Glomerular endothelial cell (primary cell): ENCODE data around the gene RHOB. TPM values are rescaled to one million over a fixed set of nuclear protein-coding genes. Genes with fewer than 3 reads are reported as not detected.
"Not testable (repeated sequence)": the region's sequence is repeated elsewhere in the genome, so short reads cannot be mapped to it uniquely, and the experiment has no call there.

Experiments
- DNase-seq: peaks from one replicate; pipeline ENCODE4 v3.0.0-alpha.2; 2011; ENCODE audit warnings: low read depth, low spot score; ENCODE audit errors: extremely low read depth
- total RNA-seq: library from RNA; depleted of rRNA; stranded (reverse); fragments of >200 nt; gene quantifications from 2 replicates; pipeline ENCODE4 v1.2.3, GENCODE V29; 2015

The RHOB gene
- total RNA-seq, 1 donor from 2014 or later: 1,321 TPM

- no peak for DNase-seq
Measured at GRCh38 chr2:20488782-20489181, 41.9 kb downstream of the RHOB start.

- no peak for DNase-seq
Measured at GRCh38 chr2:20490300-20491181, 43.7 kb downstream of the RHOB start.

GRCh38 chr2:20491739-20492531 is 45.1 kb downstream of the RHOB start:
- DNase-seq: no peak

- not testable (repeated sequence) for DNase-seq
Measured at GRCh38 chr2:20493095-20493494, 46.2 kb downstream of the RHOB start.

- DNase-seq: no peak
Measured at GRCh38 chr2:20494241-20494640, 47.4 kb downstream of the RHOB start.

- DNase-seq: no peak
Measured at GRCh38 chr2:20496076-20496872, 49.4 kb downstream of the RHOB start.

GRCh38 chr2:20496942-20497341 is 50.1 kb downstream of the RHOB start:
- no peak for DNase-seq

Other genes with a start within 250 kb of the RHOB start
- 7.4 and 17.5 TPM in 2 replicates for gene SDC1, start 221.9 kb upstream of the RHOB start, total RNA-seq
- gene PUM2, start 96.2 kb upstream of the RHOB start, total RNA-seq: 39.1 and 55.0 TPM in 2 replicates
- 48.5 and 52.3 TPM in 2 replicates for gene HS1BP3, start 204.0 kb downstream of the RHOB start, total RNA-seq
- 0.73 and 9.5 TPM in 2 replicates for gene GDF7, start 220.1 kb downstream of the RHOB start, total RNA-seq